Measurements from ENCODE around the gene KCNN2.

The KCNN2 gene

GRCh38 chr5:114316167-114316566 lies 45.7 kb upstream of the KCNN2 start:
- Histone ChIP-seq H3K4me3 (replicated peaks; ENCODE audit: insufficient read depth, low read length) (no peak overlapping the region), H3K27me3 (ENCODE audit: insufficient read depth, poor library complexity, severe bottlenecking) (no peaks in the 10 kb centered on the region), H3K27ac (replicated peaks) (no peak overlapping the region)
- no peak for TF ChIP-seq POLR2AphosphoS5 (IDR thresholded peaks at IDR 0.05; ENCODE audit: low read depth)
- TF ChIP-seq CTCF (IDR thresholded peaks at IDR 0.05; ENCODE audit: insufficient read depth, low read length): no peak
- no peak for TF ChIP-seq GABPA (IDR thresholded peaks at IDR 0.05; ENCODE audit: low read depth)
- TF ChIP-seq SPI1 (IDR thresholded peaks at IDR 0.05; ENCODE audit: borderline replicate concordance, low read depth): no peak
- no peak for TF ChIP-seq REST (IDR thresholded peaks at IDR 0.05; ENCODE audit: insufficient replicate concordance, low read depth)
- DNase-seq (ENCODE audit: low read depth in 1 of 2, low spot score in 1 of 2): no peak

- no peak for DNase-seq (ENCODE audit: low read depth in 1 of 2, low spot score in 1 of 2)
- no peak overlapping the region for H3K4me3 ChIP-seq (replicated peaks; ENCODE audit: insufficient read depth, low read length)
- TF ChIP-seq CTCF (IDR thresholded peaks at IDR 0.05; ENCODE audit: insufficient read depth, low read length) (no peak), SPI1 (IDR thresholded peaks at IDR 0.05; ENCODE audit: borderline replicate concordance, low read depth) (no peak), POLR2AphosphoS5 (IDR thresholded peaks at IDR 0.05; ENCODE audit: low read depth) (no peak)
- H3K27me3 ChIP-seq (ENCODE audit: insufficient read depth, poor library complexity, severe bottlenecking): no peaks in the 10 kb centered on the region
- no peak overlapping the region for H3K27ac ChIP-seq (replicated peaks)
Measured at GRCh38 chr5:114317751-114318150, 44.1 kb upstream of the KCNN2 start.

- DNase-seq (ENCODE audit: low read depth in 1 of 2, low spot score in 1 of 2): no peak
- Histone ChIP-seq H3K27me3 (ENCODE audit: insufficient read depth, poor library complexity, severe bottlenecking) (no peaks in the 10 kb centered on the region), H3K4me3 (replicated peaks; ENCODE audit: insufficient read depth, low read length) (no peak overlapping the region), H3K27ac (replicated peaks) (no peak overlapping the region)
- no peak for TF ChIP-seq SPI1 (IDR thresholded peaks at IDR 0.05; ENCODE audit: borderline replicate concordance, low read depth)
- TF ChIP-seq POLR2AphosphoS5 (IDR thresholded peaks at IDR 0.05; ENCODE audit: low read depth): no peak
Measured at GRCh38 chr5:114319236-114319635, 42.6 kb upstream of the KCNN2 start.

- no peak overlapping the region for H3K27ac ChIP-seq (replicated peaks)
- no peak overlapping the region for H3K4me3 ChIP-seq (replicated peaks; ENCODE audit: insufficient read depth, low read length)
- TF ChIP-seq SPI1 (IDR thresholded peaks at IDR 0.05; ENCODE audit: borderline replicate concordance, low read depth) (no peak), REST (IDR thresholded peaks at IDR 0.05; ENCODE audit: insufficient replicate concordance, low read depth) (no peak), CTCF (IDR thresholded peaks at IDR 0.05; ENCODE audit: insufficient read depth, low read length) (no peak)
- DNase-seq (ENCODE audit: low read depth in 1 of 2, low spot score in 1 of 2): no peak
- no peaks in the 10 kb centered on the region for H3K27me3 ChIP-seq (ENCODE audit: insufficient read depth, poor library complexity, severe bottlenecking)
Measured at GRCh38 chr5:114319821-114320220, 42.0 kb upstream of the KCNN2 start.
